MG63 (cell line): ENCODE data around the gene CELA1. TPM values are rescaled to one million over a fixed set of nuclear protein-coding genes. Genes with fewer than 3 reads are reported as not detected.
"Not testable (repeated sequence)": the region's sequence is repeated elsewhere in the genome, so short reads cannot be mapped to it uniquely, and the experiment has no call there.

Source experiments
- DNase-seq: peaks from one replicate; pipeline ENCODE4 v3.0.0-alpha.2; 2020
- H3K27me3 ChIP-seq: fragments of 250-450 bp; sonication (Bioruptor Pico); 2 replicates; pipeline ENCODE4 v1.5.1; 2020; ENCODE audit warnings: mild to moderate bottlenecking, moderate library complexity
- H3K36me3 ChIP-seq: fragments of 250-450 bp; sonication (Bioruptor Pico); 2 replicates; pipeline ENCODE4 v1.5.1; 2020; ENCODE audit warnings: mild to moderate bottlenecking, moderate library complexity
- H3K4me3 ChIP-seq: fragments of 250-450 bp; sonication (Bioruptor Pico); 2 replicates; pipeline ENCODE4 v1.5.1; 2020; ENCODE audit warnings: mild to moderate bottlenecking, moderate library complexity
- H3K9me3 ChIP-seq: fragments of 250-450 bp; sonication (Bioruptor Pico); 2 replicates; pipeline ENCODE4 v1.5.1; 2020; ENCODE audit warnings: mild to moderate bottlenecking, moderate library complexity
- total RNA-seq: library from RNA; depleted of rRNA; stranded (reverse); fragments of >200 nt; shearing (Covaris generic); gene quantifications from 2 replicates; pipeline ENCODE4 v1.2.3, GENCODE V29; 2014; ENCODE audit warnings: low replicate concordance; rRNA removed

CELA1 gene
- total RNA-seq, 1 experiment from 2014 or later: not detected

DNA sequence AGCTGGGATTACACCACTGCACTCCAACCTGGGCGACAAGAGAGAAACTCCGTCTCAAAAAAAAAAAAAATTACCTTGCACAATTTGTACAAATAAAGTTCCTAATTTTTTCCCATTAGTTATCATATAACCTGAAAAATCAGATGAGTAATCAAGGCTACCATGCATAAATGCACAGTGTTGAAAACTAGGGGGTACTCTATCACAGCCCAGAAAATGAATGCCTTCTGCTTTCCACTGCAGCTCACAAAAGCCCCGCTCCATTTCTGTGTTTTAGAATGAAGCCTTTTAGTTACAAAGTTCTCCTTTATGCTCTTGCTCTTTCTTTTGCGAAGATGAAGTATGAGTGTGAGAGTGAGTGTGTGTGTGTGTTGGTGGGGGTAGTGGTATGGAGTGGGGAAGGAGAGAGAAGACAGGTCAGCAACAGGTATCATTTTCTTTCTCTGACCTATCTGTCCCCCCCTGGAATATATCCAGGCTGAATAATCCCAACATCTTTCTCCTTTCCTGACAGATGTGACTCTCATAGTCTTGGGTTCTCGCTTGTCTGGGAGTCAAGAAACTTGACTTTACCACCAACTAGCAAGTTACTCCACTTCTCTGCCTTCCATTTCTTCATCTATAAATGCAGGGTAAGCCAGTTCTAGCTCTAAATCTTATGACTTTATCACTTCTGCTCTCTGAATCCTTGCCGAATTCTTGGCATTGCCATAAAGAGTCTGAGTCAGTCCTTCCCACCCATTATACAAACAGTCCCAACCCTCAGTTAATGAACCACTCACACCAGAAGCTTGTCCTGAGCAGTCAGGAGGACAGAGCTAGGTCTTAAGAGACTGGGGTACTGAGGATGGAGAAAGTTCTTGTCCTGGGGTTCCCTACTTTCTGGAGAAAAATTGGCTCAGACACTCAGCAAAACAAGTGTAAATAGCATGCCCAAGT lies 38.6 kb downstream of the CELA1 start:
- H3K4me3 ChIP-seq: no peak overlapping the region
- no peaks in the 10 kb centered on the region for H3K27me3 ChIP-seq
- no peaks in the 10 kb centered on the region for H3K9me3 ChIP-seq
- no peaks in the 10 kb centered on the region for H3K36me3 ChIP-seq
- peak; percentile 48 for DNase-seq

DNA sequence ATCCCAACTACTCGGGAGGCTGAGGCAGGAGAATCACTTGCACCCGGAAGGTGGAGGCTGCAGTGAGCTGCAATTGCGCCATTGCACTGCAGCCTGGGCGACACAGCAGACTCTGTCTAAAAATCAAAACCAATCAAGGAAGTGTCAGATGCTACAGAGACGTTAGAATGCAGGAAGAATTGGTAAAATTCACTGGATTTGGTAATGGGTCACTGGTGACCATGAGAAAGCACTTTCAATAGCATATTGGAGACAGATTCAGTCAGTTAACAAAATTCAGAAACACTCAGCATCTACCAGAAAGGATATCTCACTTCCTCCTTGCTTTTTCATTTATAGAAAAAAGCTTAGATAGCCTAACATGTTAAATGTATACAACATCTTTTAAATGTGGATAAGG lies 40.0 kb downstream of the CELA1 start:
- no peak overlapping the region for H3K4me3 ChIP-seq
- no peak for DNase-seq
- no peaks in the 10 kb centered on the region for H3K27me3 ChIP-seq
- no peaks in the 10 kb centered on the region for H3K9me3 ChIP-seq
- no peaks in the 10 kb centered on the region for H3K36me3 ChIP-seq

DNA sequence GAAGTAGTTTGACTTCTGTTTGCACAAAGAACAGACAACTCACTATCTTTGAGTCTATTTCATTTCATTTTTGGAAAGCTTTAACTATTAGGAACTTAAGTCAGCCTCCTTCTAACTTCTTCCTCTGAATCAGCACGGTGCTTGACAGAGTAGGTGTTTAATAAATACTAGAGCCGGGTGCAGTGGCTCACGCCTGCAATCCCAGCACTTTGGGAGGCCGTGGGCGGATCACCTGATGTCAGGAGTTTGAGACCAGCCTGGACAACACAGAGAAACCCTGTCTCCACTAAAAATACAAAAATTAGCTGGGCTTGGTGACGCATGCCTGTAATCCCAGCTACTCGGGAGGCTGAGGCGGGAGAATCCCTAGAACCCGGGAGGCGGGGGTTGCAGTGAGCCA lies 45.7 kb downstream of the CELA1 start:
- DNase-seq: peak; percentile 4

DNA sequence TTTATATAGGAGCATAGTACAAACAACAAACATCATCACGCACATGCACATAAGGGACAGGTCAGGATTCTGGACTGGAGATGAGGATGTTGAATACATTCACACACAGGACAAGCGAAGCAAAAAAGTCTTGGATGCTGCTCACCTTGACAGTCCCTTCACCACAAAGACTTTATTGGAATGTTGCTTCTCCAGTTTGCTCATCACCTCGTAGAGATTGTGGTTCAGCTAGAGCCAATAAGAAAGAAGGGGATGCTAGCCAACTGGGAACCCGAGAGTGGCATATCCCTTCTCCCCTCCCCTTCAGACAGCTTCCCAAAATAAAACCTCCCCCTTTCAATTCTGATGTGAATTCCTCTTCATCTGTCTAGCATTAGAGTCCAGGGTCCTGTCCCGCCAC lies 50.8 kb downstream of the CELA1 start:
- no peak overlapping the region for H3K4me3 ChIP-seq
- H3K36me3 ChIP-seq: no peaks in the 10 kb centered on the region
- H3K27me3 ChIP-seq: no peaks in the 10 kb centered on the region
- no peak for DNase-seq
- no peaks in the 10 kb centered on the region for H3K9me3 ChIP-seq

More for the DNA sequence above, 45.7 kb downstream of the CELA1 start:
- not testable (repeated sequence) for H3K9me3 ChIP-seq, H3K36me3 ChIP-seq, H3K27me3 ChIP-seq, H3K4me3 ChIP-seq

DNA sequence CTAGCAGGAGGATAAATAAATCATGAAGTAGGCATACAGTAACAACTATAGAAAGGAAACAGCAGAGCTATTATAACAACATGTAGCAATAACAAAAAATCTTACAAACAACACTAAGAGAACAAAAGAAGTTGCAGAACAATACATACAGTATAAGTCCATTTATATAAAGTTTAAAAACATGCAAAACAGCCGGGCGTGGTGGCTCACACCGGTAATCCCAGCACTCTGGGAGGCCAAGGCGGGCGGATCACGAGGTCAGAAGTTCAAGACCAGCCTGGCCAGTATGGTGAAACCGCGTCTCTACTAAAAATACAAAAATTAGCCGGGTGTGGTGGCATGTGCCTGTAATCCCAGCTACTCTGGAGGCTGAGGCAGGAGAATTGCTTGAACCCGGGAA lies 52.4 kb downstream of the CELA1 start:
- not testable (repeated sequence) for H3K36me3 ChIP-seq, H3K4me3 ChIP-seq, H3K9me3 ChIP-seq, H3K27me3 ChIP-seq, DNase-seq

DNA sequence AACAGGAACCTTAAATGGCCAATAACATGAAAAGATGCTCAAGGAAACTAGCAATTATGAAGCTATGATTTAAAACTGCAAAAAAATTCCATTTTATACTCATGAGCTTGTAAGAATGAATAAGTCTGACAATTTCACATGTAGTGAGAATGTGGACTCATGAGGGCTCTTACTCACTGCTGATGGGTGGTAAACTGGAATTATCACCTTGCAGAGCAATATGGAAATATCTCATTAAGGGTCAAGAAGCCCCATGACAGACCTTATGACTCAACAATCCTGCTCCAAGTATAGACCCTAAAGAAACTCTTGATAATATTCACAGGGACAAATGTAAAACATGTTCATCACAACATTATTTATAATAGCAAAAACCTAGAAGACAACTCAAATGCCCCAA lies 52.8 kb downstream of the CELA1 start:
- H3K4me3 ChIP-seq: no peak overlapping the region
- no peak for DNase-seq
- no peaks in the 10 kb centered on the region for H3K36me3 ChIP-seq
- no peaks in the 10 kb centered on the region for H3K27me3 ChIP-seq
- H3K9me3 ChIP-seq: no peaks in the 10 kb centered on the region

DNA sequence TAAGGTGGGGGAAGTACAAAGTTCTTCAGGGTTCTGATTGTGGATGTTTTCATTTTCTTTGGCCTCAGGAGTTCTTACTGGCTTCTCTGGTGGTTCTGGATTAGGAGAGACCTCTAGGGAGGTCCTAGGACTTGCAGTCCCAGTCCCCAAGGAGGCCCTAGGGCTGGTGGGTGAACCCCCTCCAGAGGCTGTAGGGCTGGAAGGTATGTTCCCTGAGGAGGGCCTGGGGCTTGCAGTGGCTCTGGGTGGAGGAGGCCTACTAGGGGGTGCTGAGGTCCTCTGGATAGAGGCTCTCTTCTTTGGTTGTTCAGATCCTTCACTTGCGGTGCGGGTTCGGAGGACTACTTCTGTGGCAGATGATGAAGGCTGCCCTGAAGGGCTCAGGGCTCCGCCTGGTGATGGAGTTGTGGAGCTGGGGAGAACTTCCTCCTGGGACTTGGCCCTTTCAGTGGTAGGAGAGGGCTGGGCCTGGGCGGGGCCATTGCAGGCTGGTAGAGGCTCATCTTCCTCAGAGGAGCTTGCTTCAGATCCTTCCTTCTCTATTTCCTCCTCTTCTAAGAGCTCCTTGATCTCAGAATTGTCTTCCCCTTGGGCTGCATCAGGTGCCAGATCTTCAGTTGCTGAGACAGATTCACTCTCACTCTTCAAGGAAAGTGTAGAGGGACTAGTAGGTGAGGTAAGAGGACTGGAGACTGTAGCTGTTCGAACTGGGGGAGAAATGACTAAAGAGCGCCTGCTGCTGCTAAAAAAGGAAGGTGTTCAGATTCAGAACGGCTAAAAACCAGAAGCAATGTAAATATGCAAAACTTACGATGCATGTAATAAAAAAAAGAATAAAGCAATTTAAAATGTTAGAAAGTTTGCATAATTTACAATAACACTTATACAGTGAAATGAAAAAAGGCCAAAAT lies 54.6 kb downstream of the CELA1 start:
- DNase-seq, H3K9me3 ChIP-seq, H3K4me3 ChIP-seq, H3K27me3 ChIP-seq, H3K36me3 ChIP-seq: not testable (repeated sequence)

DNA sequence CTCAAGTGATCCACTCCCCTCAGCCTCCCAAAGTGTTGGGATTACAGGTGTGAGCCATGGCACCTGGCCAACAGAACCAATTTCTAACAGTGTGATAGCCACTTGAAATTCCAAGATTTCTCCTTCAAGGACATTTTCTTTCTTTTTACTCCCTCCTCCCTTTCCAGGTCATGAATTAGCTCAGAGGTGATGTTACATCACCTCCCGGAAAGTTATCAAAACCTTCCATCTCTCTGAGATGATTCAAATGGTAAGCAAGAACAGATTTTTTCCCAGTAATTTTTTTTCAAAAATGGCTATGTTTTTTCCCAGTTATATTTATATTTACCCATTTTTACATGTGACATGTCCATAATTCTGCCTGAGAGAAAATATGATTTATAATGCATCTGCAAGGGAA lies 60.6 kb downstream of the CELA1 start:
- H3K4me3 ChIP-seq: no peak overlapping the region
- H3K9me3 ChIP-seq: no peaks in the 10 kb centered on the region
- H3K27me3 ChIP-seq: no peaks in the 10 kb centered on the region
- H3K36me3 ChIP-seq: no peaks in the 10 kb centered on the region
- DNase-seq: no peak

DNA sequence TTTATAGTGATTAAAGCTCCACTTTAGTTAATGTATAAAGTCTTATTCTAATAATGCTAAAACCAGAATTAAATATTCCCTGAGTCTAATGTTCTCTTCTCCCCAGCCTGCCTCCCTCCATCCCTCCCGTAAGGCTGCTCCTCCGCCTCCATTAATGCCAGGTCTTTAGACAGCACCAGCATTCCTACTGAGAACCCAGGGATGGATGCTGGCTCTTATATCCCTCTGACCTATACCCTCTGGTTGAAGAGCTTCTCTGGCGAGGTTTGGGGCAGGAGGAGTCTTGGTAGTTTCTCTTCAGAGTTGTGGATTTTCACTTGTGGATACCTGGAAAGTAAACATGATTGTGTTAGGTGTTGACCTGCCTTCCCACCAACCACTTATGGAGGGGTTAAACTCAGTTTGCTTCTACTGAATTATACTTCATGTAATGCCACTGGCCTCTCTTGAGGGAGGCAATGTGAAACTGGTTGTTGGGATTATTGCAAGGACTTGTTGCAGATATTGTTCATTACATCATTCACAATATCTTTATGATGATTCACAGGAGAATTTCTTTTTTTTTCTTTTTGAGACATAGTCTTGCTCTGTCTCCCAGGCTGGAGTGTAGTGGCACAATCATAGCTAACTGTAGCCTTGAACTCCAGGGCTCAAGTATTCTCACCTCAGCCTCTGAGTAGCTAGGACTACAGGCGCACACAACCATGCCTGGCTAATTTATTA lies 65.1 kb downstream of the CELA1 start:
- no peaks in the 10 kb centered on the region for H3K9me3 ChIP-seq
- no peak for DNase-seq
- H3K4me3 ChIP-seq: no peak overlapping the region
- H3K27me3 ChIP-seq: no peaks in the 10 kb centered on the region
- no peaks in the 10 kb centered on the region for H3K36me3 ChIP-seq

Other genes with a start within 250 kb of the CELA1 start
- 13.0 and 14.7 TPM in 2 replicates for gene TFCP2, start 173.5 kb downstream of the CELA1 start, total RNA-seq
- gene POU6F1, start 128.6 kb downstream of the CELA1 start, total RNA-seq: 0.74 and 2.7 TPM in 2 replicates
- gene DAZAP2, start 107.9 kb downstream of the CELA1 start, total RNA-seq: 102 and 192 TPM in 2 replicates
- gene SMAGP, start 76.3 kb downstream of the CELA1 start, total RNA-seq: 2.1 and 20.1 TPM in 2 replicates
- not detected in 2 replicates for gene BIN2, start 22.5 kb downstream of the CELA1 start, total RNA-seq
- not detected in 2 replicates for gene GALNT6, start 44.7 kb upstream of the CELA1 start, total RNA-seq
- gene SLC4A8, start 78.2 kb upstream of the CELA1 start, total RNA-seq: 0.89 and 0.96 TPM in 2 replicates
- 1.4 and 10.0 TPM in 2 replicates for gene SCN8A, start 244.6 kb upstream of the CELA1 start, total RNA-seq